ENCODE results near the gene POLR3H.
"Not testable (repeated sequence)": the region's sequence is repeated elsewhere in the genome, so short reads cannot be mapped to it uniquely, and the experiment has no call there.

Gene POLR3H

DNA sequence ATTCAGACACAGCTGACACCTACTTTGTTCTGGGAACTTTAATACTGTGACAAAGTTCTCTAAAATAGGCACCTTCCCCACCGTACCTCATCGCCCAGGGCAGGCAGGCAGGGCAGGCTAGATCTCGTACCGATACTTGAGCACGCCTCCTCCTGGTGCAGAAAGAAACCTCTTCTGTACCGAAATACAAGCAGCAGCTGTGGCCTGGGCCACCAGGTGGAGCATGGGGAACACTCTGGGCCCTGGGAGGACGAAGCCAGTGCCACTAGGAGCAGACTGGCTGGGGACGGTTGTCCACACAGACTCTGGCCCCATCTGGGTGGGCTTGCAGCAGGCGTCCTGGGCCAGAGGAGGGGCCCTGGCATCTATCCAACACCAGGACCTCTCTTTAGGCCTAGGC, 32.6 kb upstream of the POLR3H start:
- Histone ChIP-seq H3K27ac (ENCODE audit: low read depth, low read length) (no peak overlapping the region), H3K27me3 (ENCODE audit: control insufficient read depth, insufficient read depth, low read length) (no peaks in the 10 kb centered on the region), H3K9ac (ENCODE audit: low read length) (no peak overlapping the region), H3K4me3 (ENCODE audit: low read length) (no peak overlapping the region), H3K4me1 (ENCODE audit: control insufficient read depth, insufficient read depth, low read length) (no peaks in the 10 kb centered on the region), H3K36me3 (ENCODE audit: control insufficient read depth, insufficient read depth, low read length) (peaks cover 6% of the 10 kb centered on the region)

DNA sequence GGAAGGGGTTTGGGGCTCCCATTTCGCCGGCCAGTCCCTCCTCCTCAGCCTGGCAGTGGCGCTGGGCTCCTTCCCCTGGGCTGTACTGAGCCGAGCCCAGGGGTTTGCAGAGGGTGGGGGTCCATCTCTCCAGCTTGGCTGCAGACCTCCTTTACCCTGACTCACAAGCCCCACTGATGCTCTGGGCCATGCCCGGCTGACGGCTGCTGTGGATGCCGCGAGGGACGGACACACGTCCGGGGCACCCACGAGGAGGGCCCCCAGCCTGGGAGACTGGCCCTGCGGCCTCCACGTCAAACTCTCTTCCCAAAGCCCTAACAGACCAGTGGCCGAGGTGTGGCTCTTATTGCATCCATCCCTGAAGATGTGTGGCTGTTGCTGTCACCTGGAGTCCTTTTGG, 31.3 kb upstream of the POLR3H start:
- Histone ChIP-seq H3K36me3 (ENCODE audit: control insufficient read depth, insufficient read depth, low read length) (peaks cover 6% of the 10 kb centered on the region), H3K4me1 (ENCODE audit: control insufficient read depth, insufficient read depth, low read length) (no peaks in the 10 kb centered on the region), H3K9ac (ENCODE audit: low read length) (no peak overlapping the region), H3K27me3 (ENCODE audit: control insufficient read depth, insufficient read depth, low read length) (no peaks in the 10 kb centered on the region), H3K27ac (ENCODE audit: low read depth, low read length) (peak overlapping the region; percentile 36), H3K4me3 (ENCODE audit: low read length) (no peak overlapping the region)

DNA sequence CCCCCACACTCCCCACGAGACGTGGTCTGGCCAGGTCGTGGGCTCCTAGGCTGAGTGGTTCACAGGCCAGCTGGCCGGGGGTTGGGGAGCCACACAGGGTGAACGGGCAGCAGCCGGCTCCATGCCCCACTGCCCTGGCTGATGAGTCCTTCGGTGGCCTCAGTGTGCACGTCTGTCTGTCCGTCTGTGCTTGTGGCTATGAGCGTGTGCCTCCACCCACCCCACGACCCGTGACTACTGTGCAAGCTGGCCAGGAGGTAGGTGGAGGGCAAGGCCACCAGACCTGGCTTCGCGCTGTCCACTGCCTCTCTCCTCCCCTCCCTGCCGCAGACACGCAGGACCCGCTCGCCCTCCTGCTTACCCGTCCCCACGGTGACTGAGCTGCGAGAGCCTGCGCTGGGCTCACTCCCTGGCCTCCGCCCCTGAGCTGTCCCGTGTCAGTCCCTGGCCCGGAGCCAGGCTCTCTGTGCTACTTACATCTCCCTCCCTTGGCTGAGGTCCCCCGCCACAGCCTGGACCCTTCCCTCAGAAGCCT, 30.6 kb upstream of the POLR3H start:
- Histone ChIP-seq H3K4me3 (ENCODE audit: low read length) (no peak overlapping the region), H3K36me3 (ENCODE audit: control insufficient read depth, insufficient read depth, low read length) (peaks cover 6% of the 10 kb centered on the region), H3K9ac (ENCODE audit: low read length) (no peak overlapping the region), H3K27ac (ENCODE audit: low read depth, low read length) (peak overlapping the region; percentile 30), H3K27me3 (ENCODE audit: control insufficient read depth, insufficient read depth, low read length) (no peaks in the 10 kb centered on the region), H3K4me1 (ENCODE audit: control insufficient read depth, insufficient read depth, low read length) (no peaks in the 10 kb centered on the region)

DNA sequence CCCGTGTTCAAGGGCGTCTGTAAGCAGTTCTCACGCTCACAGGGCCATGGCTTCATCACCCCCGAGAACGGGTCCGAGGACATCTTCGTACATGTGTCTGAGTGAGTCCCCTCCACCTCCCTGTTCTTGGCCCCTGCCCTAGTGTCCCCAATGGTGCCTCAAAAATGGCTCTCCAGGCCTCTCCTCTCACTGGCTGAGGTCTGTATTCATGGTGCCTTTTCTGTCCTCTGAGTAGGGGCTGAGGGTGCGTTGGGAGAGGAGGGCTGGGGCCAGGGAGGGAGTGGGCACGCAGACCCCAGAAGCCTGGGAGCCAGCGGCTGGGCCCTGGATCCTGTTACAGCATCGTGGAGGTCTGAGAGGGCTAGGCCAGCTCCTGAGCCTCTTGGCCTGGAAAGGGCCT, 29.4 kb upstream of the POLR3H start:
- no peak overlapping the region for H3K9ac ChIP-seq (ENCODE audit: low read length)
- no peaks in the 10 kb centered on the region for H3K4me1 ChIP-seq (ENCODE audit: control insufficient read depth, insufficient read depth, low read length)
- H3K27ac ChIP-seq (ENCODE audit: low read depth, low read length) = no peak overlapping the region
- H3K4me3 ChIP-seq (ENCODE audit: low read length) = no peak overlapping the region
- H3K36me3 ChIP-seq (ENCODE audit: control insufficient read depth, insufficient read depth, low read length) = peaks cover under 1% of the 10 kb centered on the region
- no peaks in the 10 kb centered on the region for H3K27me3 ChIP-seq (ENCODE audit: control insufficient read depth, insufficient read depth, low read length)

DNA sequence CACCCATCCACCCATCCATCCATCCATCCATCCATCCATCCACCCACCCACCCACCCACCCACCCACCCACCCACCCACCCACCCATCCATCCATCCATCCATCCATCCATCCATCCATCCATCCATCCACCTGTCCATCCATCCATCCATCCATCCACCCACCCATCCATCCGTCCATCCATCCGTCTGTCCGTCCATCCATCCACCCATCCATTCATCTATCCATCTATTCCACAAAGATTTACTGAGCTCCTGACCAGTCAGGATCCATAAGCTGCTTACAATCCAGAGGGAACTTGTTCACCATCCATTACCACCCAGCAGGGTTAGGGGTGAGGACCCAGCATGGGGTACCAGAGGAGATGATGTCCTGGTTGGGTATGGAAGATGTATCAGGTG, 28.0 kb upstream of the POLR3H start:
- not testable (repeated sequence) for H3K36me3 ChIP-seq (ENCODE audit: control insufficient read depth, insufficient read depth, low read length); H3K27ac ChIP-seq (ENCODE audit: low read depth, low read length); H3K9ac ChIP-seq (ENCODE audit: low read length); H3K4me3 ChIP-seq (ENCODE audit: low read length); H3K4me1 ChIP-seq (ENCODE audit: control insufficient read depth, insufficient read depth, low read length); H3K27me3 ChIP-seq (ENCODE audit: control insufficient read depth, insufficient read depth, low read length)

DNA sequence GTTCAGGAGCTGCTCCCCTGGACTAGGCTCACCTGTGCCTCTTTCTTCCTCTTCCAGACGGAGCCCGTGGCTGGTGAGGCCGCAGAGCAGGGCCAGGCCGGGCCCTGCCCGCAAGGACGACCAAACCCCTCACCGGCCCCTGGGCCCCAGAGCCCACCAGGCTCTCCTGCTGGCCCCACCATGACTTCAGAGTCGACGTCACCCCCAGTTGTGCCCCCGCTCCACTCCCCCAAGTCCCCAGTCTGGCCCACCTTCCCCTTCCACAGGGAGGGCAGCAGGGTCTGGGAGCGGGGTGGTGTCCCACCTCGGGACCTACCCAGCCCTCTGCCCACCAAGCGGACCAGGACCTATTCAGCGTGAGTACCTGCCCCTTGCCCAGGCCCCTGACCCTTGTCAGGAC, 27.5 kb upstream of the POLR3H start:
- Histone ChIP-seq H3K27ac (ENCODE audit: low read depth, low read length) (no peak overlapping the region), H3K36me3 (ENCODE audit: control insufficient read depth, insufficient read depth, low read length) (no peaks in the 10 kb centered on the region), H3K9ac (ENCODE audit: low read length) (no peak overlapping the region), H3K4me3 (ENCODE audit: low read length) (no peak overlapping the region), H3K4me1 (ENCODE audit: control insufficient read depth, insufficient read depth, low read length) (no peaks in the 10 kb centered on the region), H3K27me3 (ENCODE audit: control insufficient read depth, insufficient read depth, low read length) (no peaks in the 10 kb centered on the region)

DNA sequence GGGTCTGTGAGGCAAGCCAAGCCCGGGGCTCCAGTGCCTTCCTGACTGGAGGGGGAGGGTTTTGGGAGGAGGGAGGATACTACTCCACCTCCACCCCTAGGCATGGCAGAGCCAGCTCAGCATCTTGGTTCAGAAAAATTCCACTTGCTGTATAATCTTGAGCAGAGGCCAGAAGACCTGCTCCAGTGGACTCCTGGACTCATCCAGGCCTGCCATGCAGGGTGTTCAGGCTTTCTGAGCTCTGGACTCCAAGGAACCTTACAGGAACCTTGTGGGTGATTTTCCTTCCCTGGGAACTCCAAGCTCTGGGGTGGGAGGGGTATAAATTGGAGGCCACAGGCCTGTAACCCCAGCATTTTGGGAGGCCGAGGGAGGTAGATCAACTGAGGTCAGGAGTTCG, 26.0 kb upstream of the POLR3H start:
- Histone ChIP-seq H3K27ac (ENCODE audit: low read depth, low read length) (no peak overlapping the region), H3K9ac (ENCODE audit: low read length) (no peak overlapping the region), H3K27me3 (ENCODE audit: control insufficient read depth, insufficient read depth, low read length) (no peaks in the 10 kb centered on the region), H3K4me1 (ENCODE audit: control insufficient read depth, insufficient read depth, low read length) (no peaks in the 10 kb centered on the region), H3K36me3 (ENCODE audit: control insufficient read depth, insufficient read depth, low read length) (no peaks in the 10 kb centered on the region), H3K4me3 (ENCODE audit: low read length) (no peak overlapping the region)

DNA sequence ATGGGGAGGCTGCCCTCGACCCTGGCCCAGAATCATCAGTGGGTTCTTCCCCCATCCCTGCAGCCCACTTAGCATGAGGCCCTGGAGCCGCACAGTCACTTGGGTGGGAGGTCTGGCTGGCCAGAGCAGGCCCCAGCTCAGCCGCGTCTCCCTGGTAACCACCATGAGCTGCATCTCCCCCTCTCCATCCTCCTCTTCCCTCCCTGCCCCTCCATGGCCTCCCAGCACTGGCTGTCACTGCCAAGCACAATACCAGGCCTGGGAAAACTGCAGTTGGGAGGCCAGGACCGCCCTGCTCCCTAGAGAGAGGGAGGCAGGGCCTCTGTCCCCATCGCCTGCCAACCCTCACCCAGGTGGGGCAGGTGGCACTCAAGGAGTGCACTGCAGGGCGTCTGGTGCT, 24.5 kb upstream of the POLR3H start:
- Histone ChIP-seq H3K4me1 (ENCODE audit: control insufficient read depth, insufficient read depth, low read length) (no peaks in the 10 kb centered on the region), H3K9ac (ENCODE audit: low read length) (no peak overlapping the region), H3K27me3 (ENCODE audit: control insufficient read depth, insufficient read depth, low read length) (no peaks in the 10 kb centered on the region), H3K27ac (ENCODE audit: low read depth, low read length) (no peak overlapping the region), H3K4me3 (ENCODE audit: low read length) (no peak overlapping the region), H3K36me3 (ENCODE audit: control insufficient read depth, insufficient read depth, low read length) (no peaks in the 10 kb centered on the region)

DNA sequence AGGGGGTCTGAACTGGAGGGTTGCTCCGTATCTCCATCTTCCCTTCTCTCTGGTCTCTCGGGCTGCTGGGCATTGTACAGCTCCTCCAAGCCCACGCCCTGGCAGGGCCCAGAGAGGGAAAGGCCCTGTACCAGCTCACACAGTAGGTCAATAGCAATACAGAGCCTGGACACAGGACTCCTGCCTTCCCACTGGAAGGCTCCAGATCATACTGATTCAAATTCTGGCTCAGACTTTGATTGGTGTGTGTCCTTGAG, 23.2 kb upstream of the POLR3H start:
- H3K4me3 ChIP-seq (ENCODE audit: low read length) = no peak overlapping the region
- no peak overlapping the region for H3K27ac ChIP-seq (ENCODE audit: low read depth, low read length)
- no peak overlapping the region for H3K9ac ChIP-seq (ENCODE audit: low read length)
- no peaks in the 10 kb centered on the region for H3K27me3 ChIP-seq (ENCODE audit: control insufficient read depth, insufficient read depth, low read length)
- no peaks in the 10 kb centered on the region for H3K36me3 ChIP-seq (ENCODE audit: control insufficient read depth, insufficient read depth, low read length)
- peaks cover 10% of the 10 kb centered on the region for H3K4me1 ChIP-seq (ENCODE audit: control insufficient read depth, insufficient read depth, low read length)

DNA sequence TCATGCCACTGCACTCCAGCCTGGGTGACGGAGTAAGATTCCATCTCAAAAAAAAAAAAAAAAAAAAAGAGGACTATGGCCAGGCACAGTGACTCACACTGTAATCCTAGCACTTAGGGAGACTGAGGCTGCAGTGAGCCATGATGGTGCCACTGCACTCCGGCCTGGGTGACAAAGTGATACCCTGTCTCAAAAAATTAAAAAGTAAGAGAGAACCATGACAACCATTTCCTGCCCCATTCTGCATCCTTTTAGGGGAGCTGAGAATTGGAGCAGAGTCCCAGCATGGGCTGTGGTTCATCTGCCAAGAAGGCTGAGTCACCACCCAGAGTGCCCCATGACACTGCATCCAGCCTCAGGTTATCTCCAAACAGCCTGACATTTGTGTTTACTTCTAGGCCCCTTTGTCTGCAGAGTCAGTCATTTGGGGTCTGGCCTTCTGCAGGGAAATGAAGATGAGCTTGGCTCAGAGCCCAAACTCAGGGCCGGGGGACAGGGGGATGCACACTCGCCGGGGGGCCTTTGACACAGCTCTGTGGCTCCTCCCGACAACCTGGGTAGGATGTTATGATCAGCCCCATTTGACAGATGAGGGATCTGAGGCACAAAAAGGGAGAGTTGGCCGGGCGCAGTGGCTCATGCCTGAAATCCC, 21.3 kb upstream of the POLR3H start:
- peaks cover 15% of the 10 kb centered on the region for H3K4me1 ChIP-seq (ENCODE audit: control insufficient read depth, insufficient read depth, low read length)
- H3K9ac ChIP-seq (ENCODE audit: low read length) = no peak overlapping the region
- H3K36me3 ChIP-seq (ENCODE audit: control insufficient read depth, insufficient read depth, low read length) = no peaks in the 10 kb centered on the region
- peak overlapping the region; percentile 52 for H3K27ac ChIP-seq (ENCODE audit: low read depth, low read length)
- H3K4me3 ChIP-seq (ENCODE audit: low read length) = no peak overlapping the region
- no peaks in the 10 kb centered on the region for H3K27me3 ChIP-seq (ENCODE audit: control insufficient read depth, insufficient read depth, low read length)

DNA sequence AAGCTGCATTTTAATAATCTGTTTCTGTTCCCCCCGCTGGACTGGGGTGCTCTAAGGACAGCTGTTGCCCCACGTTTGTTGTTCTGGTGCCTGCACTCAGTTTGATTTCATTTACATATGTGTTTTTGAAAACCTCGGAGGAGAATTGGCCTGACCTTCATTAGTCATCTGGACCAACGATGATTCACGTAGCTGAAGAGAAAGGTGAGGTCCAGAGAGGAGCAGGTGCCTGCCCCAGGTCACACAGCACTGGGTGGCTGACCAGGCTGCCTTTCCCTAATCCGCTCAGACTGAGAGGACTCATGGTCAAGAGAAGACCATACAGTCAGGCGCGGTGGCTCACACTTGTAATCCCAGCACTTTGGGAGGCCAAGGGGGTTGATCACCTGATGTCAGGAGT, 20.3 kb upstream of the POLR3H start:
- peaks cover 19% of the 10 kb centered on the region for H3K4me1 ChIP-seq (ENCODE audit: control insufficient read depth, insufficient read depth, low read length)
- no peak overlapping the region for H3K9ac ChIP-seq (ENCODE audit: low read length)
- H3K4me3 ChIP-seq (ENCODE audit: low read length) = no peak overlapping the region
- H3K36me3 ChIP-seq (ENCODE audit: control insufficient read depth, insufficient read depth, low read length) = no peaks in the 10 kb centered on the region
- peak overlapping the region; percentile 24 for H3K27ac ChIP-seq (ENCODE audit: low read depth, low read length)
- no peaks in the 10 kb centered on the region for H3K27me3 ChIP-seq (ENCODE audit: control insufficient read depth, insufficient read depth, low read length)

DNA sequence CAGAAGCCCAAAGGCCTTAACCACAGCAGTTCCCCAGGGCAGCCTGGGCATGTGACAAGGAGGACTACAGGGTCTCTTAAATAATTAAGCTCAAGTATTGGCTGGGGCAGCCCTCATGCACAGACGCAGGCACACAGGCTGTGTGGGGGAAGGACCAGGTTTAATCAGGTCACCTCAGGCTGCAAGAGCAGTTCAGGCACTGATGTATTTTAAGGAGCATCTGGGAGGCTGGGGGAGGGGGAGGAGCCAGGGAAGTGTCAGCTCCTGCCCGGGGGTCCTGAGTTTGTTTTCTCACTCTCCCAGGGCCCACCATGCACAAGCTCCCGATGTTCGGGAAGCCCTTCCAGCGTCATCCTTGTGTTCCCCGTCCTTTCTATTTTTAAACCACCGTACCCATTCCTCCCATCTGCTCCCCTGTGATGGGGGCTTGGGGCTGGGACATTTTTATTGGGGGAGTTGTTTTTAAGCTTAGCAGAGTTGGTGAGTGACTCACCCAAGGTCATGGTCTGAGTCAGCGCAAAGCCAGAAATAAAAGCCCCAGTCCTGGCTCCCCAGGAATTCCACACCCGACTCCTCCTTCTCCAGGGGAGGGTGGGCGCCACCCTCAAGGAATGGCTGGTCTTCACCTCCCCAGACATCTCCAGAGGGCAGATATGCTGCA, 18.9 kb upstream of the POLR3H start:
- Histone ChIP-seq H3K9ac (ENCODE audit: low read length) (no peak overlapping the region), H3K27ac (ENCODE audit: low read depth, low read length) (peak overlapping the region; percentile 75)

DNA sequence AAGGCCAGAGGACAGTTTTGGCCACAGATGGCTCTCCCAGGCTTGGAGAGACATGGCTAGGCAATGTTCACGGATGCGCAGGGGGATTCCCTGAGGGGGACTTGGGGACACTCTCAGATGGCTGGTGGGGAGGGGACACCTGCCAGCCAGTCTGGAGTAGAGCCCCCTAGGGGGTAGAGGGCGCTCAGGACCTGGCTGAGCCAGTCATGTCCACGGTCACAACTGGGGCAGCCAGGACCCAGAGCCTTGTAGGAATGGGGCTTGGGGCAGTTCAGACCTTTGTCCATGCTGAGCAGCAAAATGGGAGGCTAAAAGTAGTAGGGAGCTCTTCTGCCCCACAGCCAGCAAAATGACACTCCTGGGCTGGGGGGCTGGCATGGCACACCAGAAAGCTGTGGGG, 18.2 kb upstream of the POLR3H start:
- peak overlapping the region; percentile 75 for H3K27ac ChIP-seq (ENCODE audit: low read depth, low read length)
- H3K36me3 ChIP-seq (ENCODE audit: control insufficient read depth, insufficient read depth, low read length) = no peaks in the 10 kb centered on the region
- no peaks in the 10 kb centered on the region for H3K27me3 ChIP-seq (ENCODE audit: control insufficient read depth, insufficient read depth, low read length)
- H3K9ac ChIP-seq (ENCODE audit: low read length) = no peak overlapping the region
- no peak overlapping the region for H3K4me3 ChIP-seq (ENCODE audit: low read length)
- peaks cover 21% of the 10 kb centered on the region for H3K4me1 ChIP-seq (ENCODE audit: control insufficient read depth, insufficient read depth, low read length)

More for the DNA sequence above, 18.9 kb upstream of the POLR3H start:
- Histone ChIP-seq H3K4me3 (ENCODE audit: low read length) (no peak overlapping the region), H3K36me3 (ENCODE audit: control insufficient read depth, insufficient read depth, low read length) (no peaks in the 10 kb centered on the region), H3K27me3 (ENCODE audit: control insufficient read depth, insufficient read depth, low read length) (no peaks in the 10 kb centered on the region), H3K4me1 (ENCODE audit: control insufficient read depth, insufficient read depth, low read length) (peaks cover 19% of the 10 kb centered on the region)
